HG02588 (cell line): Measurements from ENCODE around the gene HSF5.

ENCODE experiments used
- ATAC-seq: cut with Tn5 transposase; IDR thresholded peaks from one replicate; pipeline ENCODE4 v1.9.1; 2021; ENCODE audit warnings: mild to moderate bottlenecking, moderate library complexity; ENCODE audit not compliant: unreplicated experiment

Gene HSF5

GRCh38 chr17:58388302-58389190 lies 99.7 kb downstream of the HSF5 start:
- ATAC-seq = no peak

GRCh38 chr17:58387834-58388233 lies 100.4 kb downstream of the HSF5 start:
- no peak for ATAC-seq

GRCh38 chr17:58386708-58387107 lies 101.5 kb downstream of the HSF5 start:
- ATAC-seq = no peak

- ATAC-seq = no peak
These were observed 102.8 kb downstream of the HSF5 start for GRCh38 chr17:58385359-58385899.

- no peak for ATAC-seq
These were observed 103.3 kb downstream of the HSF5 start for GRCh38 chr17:58384897-58385296.

- ATAC-seq = no peak
These were observed 104.2 kb downstream of the HSF5 start for GRCh38 chr17:58383892-58384462.

- no peak for ATAC-seq
These were observed 105.4 kb downstream of the HSF5 start for GRCh38 chr17:58382872-58383242.

- ATAC-seq = no peak
These were observed 105.9 kb downstream of the HSF5 start for GRCh38 chr17:58382108-58382871.

GRCh38 chr17:58381124-58382035 lies 106.8 kb downstream of the HSF5 start:
- no peak for ATAC-seq

- ATAC-seq = no peak
These were observed 107.7 kb downstream of the HSF5 start for GRCh38 chr17:58380207-58381123.

- no peak for ATAC-seq
These were observed 108.7 kb downstream of the HSF5 start for GRCh38 chr17:58379511-58379824.

GRCh38 chr17:58378733-58379510 lies 109.3 kb downstream of the HSF5 start:
- ATAC-seq = no peak

GRCh38 chr17:58377661-58378060 lies 110.5 kb downstream of the HSF5 start:
- no peak for ATAC-seq

GRCh38 chr17:58377093-58377601 lies 111.1 kb downstream of the HSF5 start:
- ATAC-seq = no peak

- ATAC-seq = no peak
These were observed 111.7 kb downstream of the HSF5 start for GRCh38 chr17:58376472-58377000.

- ATAC-seq = no peak
These were observed 112.4 kb downstream of the HSF5 start for GRCh38 chr17:58375811-58376210.

- no peak for ATAC-seq
These were observed 113.0 kb downstream of the HSF5 start for GRCh38 chr17:58375256-58375655.

- ATAC-seq = no peak
These were observed 114.3 kb downstream of the HSF5 start for GRCh38 chr17:58373923-58374322.
